Upper lobe of left lung (tissue), 4 donors: ENCODE measurements around the gene TNXB.
"Not testable (repeated sequence)": the region's sequence is repeated elsewhere in the genome, so short reads cannot be mapped to it uniquely, and the experiment has no call there.

Experiments
- EP300 ChIP-seq, 4 donors: sonication (generic); formaldehyde crosslinking; IDR thresholded peaks; one replicate each; pipeline ENCODE4 v1.5.1; 2017; ENCODE audit warnings: antibody characterized with exemption in 4 of 4, control low read depth in 2 of 4
- POLR2A ChIP-seq, 4 donors: fragments of 450-650 bp; IDR thresholded peaks; one replicate each; pipeline ENCODE4 v1.5.1; 2016 to 2017; ENCODE audit warnings: antibody characterized with exemption in 4 of 4, mild to moderate bottlenecking in 2 of 4
- TF ChIP-seq, protein P1 (sequence below), 6 experiments: fragments of 450-650 bp in 4 of 6; fragments of 200-600 bp in 2 of 6; sonication (generic) in 2 of 6; IDR thresholded peaks; one replicate each; pipeline ENCODE4 v1.5.1; 2016 to 2019; ENCODE audit warnings: antibody characterized with exemption in 6 of 6

GRCh38 chr6:32037598-32038524, 71.3 kb downstream of the TNXB start, which contains the start of gene CYP21A2:
- TF ChIP-seq, protein P1, sequence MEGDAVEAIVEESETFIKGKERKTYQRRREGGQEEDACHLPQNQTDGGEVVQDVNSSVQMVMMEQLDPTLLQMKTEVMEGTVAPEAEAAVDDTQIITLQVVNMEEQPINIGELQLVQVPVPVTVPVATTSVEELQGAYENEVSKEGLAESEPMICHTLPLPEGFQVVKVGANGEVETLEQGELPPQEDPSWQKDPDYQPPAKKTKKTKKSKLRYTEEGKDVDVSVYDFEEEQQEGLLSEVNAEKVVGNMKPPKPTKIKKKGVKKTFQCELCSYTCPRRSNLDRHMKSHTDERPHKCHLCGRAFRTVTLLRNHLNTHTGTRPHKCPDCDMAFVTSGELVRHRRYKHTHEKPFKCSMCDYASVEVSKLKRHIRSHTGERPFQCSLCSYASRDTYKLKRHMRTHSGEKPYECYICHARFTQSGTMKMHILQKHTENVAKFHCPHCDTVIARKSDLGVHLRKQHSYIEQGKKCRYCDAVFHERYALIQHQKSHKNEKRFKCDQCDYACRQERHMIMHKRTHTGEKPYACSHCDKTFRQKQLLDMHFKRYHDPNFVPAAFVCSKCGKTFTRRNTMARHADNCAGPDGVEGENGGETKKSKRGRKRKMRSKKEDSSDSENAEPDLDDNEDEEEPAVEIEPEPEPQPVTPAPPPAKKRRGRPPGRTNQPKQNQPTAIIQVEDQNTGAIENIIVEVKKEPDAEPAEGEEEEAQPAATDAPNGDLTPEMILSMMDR (IDR thresholded peaks at IDR 0.05), result not testable (repeated sequence)
- TF ChIP-seq EP300, POLR2A (IDR thresholded peaks at IDR 0.05): not testable (repeated sequence)
